ENCODE data around the gene MALL. TPM values are rescaled to one million over a fixed set of nuclear protein-coding genes. Genes with fewer than 3 reads are reported as not detected.

Gene MALL
- total and polyA plus RNA-seq, 2 of the 8 experiments (the other 6 are each of a cell fraction or from before 2014, with no cell fraction given): 3.9 to 8.0 TPM

DNA sequence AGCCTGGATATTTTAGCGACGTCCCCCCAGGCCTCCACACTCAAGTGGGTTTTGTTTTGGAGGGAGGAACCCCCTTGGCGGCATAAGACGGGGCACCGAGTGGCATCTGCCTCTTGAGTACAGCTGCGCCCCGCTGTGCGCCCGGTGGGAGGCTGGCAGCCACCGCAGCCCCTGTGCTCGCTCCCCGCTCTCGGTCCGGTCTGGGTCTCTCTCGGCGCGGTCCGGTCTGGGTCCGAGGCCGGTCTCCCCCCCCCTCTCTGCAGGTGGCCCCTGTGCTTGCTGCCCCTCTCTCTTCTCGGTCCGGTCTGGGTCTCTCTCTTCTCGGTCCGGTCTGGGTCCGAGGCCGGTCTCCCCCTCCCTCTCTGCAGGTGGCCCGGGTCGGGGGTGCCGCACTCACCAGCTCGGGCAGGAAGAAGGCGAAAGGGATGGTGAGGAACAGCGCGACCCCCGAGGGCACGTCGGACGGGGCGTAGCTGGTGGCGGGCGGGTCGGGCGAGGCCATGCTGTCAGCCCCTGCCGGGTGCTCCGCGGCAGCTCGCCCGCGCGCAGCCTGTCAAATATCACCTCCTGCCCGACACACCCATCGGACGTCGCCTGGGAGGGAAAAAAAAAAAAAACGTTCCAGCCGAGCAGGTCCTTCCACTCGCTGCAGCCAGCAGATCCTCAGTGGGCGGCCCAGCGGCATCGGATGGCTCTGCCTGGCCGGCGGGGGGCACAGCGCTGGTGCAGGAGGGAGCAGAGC, at the start of gene MALL (continued):
- no peak for TF ChIP-seq SIX5 (IDR thresholded peaks at IDR 0.05; ENCODE audit: low read depth, low read length)
- no peak for TF ChIP-seq SRF (IDR thresholded peaks at IDR 0.05; ENCODE audit: low read depth, low read length)
- no peak for TF ChIP-seq SIRT6 (IDR thresholded peaks at IDR 0.05; ENCODE audit: low read length)
- TF ChIP-seq KDM4A (IDR thresholded peaks at IDR 0.05; ENCODE audit: low read depth, low read length, severe bottlenecking): peak; percentile 49
- TF ChIP-seq, protein P1, sequence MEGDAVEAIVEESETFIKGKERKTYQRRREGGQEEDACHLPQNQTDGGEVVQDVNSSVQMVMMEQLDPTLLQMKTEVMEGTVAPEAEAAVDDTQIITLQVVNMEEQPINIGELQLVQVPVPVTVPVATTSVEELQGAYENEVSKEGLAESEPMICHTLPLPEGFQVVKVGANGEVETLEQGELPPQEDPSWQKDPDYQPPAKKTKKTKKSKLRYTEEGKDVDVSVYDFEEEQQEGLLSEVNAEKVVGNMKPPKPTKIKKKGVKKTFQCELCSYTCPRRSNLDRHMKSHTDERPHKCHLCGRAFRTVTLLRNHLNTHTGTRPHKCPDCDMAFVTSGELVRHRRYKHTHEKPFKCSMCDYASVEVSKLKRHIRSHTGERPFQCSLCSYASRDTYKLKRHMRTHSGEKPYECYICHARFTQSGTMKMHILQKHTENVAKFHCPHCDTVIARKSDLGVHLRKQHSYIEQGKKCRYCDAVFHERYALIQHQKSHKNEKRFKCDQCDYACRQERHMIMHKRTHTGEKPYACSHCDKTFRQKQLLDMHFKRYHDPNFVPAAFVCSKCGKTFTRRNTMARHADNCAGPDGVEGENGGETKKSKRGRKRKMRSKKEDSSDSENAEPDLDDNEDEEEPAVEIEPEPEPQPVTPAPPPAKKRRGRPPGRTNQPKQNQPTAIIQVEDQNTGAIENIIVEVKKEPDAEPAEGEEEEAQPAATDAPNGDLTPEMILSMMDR (IDR thresholded peaks at IDR 0.05; ENCODE audit: control extremely low read depth in 1 of 3, insufficient read depth in 1 of 3, low read depth in 1 of 3, low read length in 3 of 3): no peak
- TF ChIP-seq CTBP2 (IDR thresholded peaks at IDR 0.05; ENCODE audit: borderline replicate concordance, insufficient read depth, insufficient read length, low read length): no peak
- TF ChIP-seq EZH2 (IDR thresholded peaks at IDR 0.05; ENCODE audit: low read depth, low read length, severe bottlenecking): peak; percentile 26
- TF ChIP-seq SP1 (IDR thresholded peaks at IDR 0.05; ENCODE audit: low read depth, low read length): no peak
- no peak for TF ChIP-seq NANOG (IDR thresholded peaks at IDR 0.05; ENCODE audit: insufficient read depth, low read depth, low read length, poor library complexity, severe bottlenecking)
- TF ChIP-seq CEBPB (IDR thresholded peaks at IDR 0.05; ENCODE audit: low read depth, low read length): no peak
- no peak for TF ChIP-seq KDM5A (IDR thresholded peaks at IDR 0.05; ENCODE audit: low read length)
- no peak for TF ChIP-seq EP300 (IDR thresholded peaks at IDR 0.05; ENCODE audit: borderline replicate concordance in 1 of 2, low read depth in 2 of 2, low read length in 2 of 2)
- TF ChIP-seq NRF1 (IDR thresholded peaks at IDR 0.05; ENCODE audit: low read depth, low read length): no peak
- no peak for TF ChIP-seq SP4 (IDR thresholded peaks at IDR 0.05; ENCODE audit: low read length)
- TF ChIP-seq EGR1 (IDR thresholded peaks at IDR 0.05; ENCODE audit: borderline replicate concordance, low read depth, low read length): no peak
- no peak for TF ChIP-seq PHF8 (conservative IDR thresholded peaks at IDR 0.05; ENCODE audit: low read depth, low read length)
- no peak for TF ChIP-seq SP2 (IDR thresholded peaks at IDR 0.05; ENCODE audit: low read length)
- TF ChIP-seq USF2 (IDR thresholded peaks at IDR 0.05; ENCODE audit: low read length): no peak
